NCI-H1417 treated with DMSO at 0.1 percent for 48 hours (cell line): Measurements from ENCODE around the gene MMAA.
"Not testable (repeated sequence)": the region's sequence is repeated elsewhere in the genome, so short reads cannot be mapped to it uniquely, and the experiment has no call there.

Experiments used
- DNase-seq: peaks from one replicate; lab custom pipeline; 2025; lab: John Stamatoyannopoulos, UW

Gene MMAA

DNA sequence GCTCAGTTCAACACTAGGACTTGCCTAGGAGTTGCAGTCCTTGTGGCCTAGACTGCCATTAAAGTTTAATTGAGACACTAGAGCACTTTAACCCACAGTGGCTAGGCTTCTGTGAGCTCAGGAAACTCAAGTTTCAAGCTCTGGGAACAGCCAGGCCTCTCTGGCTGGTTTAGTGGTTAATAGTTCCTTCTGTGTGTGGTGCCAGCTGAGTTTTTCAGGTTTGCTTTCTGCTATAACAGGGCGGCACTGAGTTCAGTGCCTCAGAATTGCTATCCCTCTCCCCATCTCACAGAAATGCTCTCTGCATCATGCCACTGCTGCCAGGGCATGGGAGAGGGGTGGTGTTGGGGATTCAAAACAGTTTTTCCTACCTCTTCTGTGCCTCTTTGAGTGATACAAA lies 15.9 kb downstream of the MMAA start:
- DNase-seq: no peak

DNA sequence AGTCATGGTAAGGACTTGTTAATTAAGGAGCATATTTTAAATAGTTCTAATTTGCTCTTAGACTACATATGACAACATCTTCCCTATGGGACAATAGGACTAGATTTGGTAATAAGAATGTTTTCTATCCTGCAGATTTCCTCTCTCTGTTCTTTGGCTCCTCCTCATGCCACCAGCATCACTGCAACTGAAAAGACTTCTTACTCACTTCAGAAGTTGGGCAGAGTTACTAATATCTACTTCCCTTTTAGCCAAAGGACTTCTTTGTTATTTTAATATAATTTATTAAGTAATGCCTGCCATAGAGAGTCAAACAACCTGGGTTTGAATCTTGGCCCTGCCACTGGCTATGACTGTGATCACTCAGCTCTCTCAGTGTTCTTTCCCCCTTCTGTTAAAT lies 16.4 kb downstream of the MMAA start:
- DNase-seq: no peak

- no peak for DNase-seq
Observed at GRCh38 chr4:145639186-145639698, 20.1 kb downstream of the MMAA start.

GRCh38 chr4:145640236-145640635 lies 21.1 kb downstream of the MMAA start:
- DNase-seq: not testable (repeated sequence)

DNA sequence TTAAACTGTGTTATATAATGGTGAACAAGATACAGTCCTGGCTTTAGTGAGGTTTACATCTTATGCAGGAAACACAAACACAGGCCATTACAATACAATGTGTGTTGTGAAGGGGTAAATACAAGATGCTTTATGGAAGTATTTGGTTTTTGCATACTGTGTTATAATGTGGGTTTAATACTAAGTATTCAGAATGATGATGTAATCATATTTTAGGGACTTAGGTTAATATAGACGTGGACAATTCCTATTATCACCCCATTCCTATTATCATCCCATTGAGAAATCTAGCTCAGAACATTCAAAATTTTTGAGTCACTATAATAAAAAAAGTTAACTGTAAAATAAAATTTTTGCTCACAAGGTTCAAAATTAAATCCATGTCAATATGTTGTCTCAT lies 24.1 kb downstream of the MMAA start:
- DNase-seq: no peak

DNA sequence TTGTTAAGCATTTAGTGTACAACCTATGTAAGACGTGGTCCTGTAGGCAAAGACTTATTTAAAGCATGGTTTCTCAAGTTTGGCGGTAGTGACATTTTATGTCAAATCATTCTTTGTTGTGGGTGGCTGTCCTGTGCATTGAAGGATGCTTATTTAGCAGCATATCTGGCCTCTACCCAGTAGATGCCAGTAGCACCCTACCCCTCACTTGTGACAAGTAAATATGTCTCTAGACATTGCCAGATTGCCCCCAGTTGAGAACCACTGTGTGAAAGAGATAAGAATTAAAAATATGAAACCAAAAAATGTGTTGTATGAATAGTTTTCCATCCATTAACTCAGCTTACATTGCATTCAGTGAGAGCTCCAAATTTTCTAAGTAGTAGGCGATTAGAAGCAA lies 25.5 kb downstream of the MMAA start:
- no peak for DNase-seq

- DNase-seq: no peak
Observed at GRCh38 chr4:145656156-145656555, 37.0 kb downstream of the MMAA start.

- no peak for DNase-seq
Observed at GRCh38 chr4:145660064-145660463, 40.9 kb downstream of the MMAA start.

DNA sequence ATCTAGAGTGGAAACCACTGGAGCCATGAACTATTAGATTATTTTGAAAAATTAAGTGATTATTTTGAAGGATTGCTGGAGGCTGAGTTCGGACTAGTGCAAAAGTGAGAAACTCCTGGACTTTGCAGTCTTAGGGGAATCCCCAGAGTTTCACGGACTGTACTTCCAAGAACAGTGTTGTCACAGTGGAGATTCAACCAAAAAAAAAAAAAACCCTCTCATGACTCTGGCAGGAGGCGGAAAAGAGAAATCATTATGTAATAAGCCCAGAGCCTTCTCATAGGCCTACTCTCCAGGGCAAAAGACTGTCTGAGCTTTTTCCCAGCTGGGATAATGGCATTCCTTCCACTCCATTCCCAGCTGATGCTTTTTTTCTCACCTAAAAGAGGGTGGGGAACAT lies 44.0 kb downstream of the MMAA start:
- DNase-seq: no peak

DNA sequence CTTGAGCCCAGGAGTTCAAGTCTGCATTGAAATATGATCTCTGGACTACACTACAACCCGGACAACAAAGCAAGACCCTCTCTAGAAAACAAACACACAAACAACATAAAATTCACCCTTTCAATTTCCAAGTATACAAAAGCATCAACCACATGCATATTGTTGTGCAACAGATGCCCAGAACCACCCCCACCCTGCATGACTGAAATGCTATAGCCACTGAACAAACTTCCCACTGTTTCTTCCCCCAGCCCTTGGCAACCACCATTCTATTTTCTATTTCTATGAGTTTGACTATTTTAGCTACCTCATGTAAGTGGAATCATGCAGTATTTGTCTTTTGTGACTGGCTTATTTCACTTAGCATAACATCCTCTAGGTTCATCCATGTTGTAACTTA lies 46.6 kb downstream of the MMAA start:
- no peak for DNase-seq

DNA sequence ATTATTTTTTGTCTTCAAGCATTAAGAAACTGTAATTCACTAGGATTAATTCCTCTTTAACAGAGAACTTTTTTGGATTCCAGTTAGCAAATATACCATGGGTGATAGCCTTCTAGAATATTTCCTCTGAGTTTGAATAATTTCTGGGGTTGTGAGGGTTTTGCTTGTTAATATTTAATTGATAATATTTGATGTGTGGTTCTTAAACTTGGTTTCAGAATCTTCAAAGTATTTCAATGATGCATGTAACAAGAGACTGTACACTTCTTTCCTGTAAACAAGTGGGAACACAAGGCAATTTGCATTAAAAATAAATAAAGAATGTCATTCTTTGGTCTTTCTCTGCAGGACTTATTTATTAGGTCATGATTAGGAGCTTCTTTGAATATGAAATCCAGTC lies 51.2 kb downstream of the MMAA start:
- DNase-seq: no peak

GRCh38 chr4:145679520-145679919 lies 60.3 kb downstream of the MMAA start:
- DNase-seq: peak; percentile 47

- DNase-seq: no peak
Observed at GRCh38 chr4:145679991-145680455, 60.8 kb downstream of the MMAA start, which contains the start of gene C4orf51. Gene C4orf51, plus strand, starts transcription at chr4:145680146. Its CDS starts 58 bp downstream, at chr4:145680204.

- DNase-seq: no peak
Observed at GRCh38 chr4:145680902-145681301, 61.7 kb downstream of the MMAA start.

DNA sequence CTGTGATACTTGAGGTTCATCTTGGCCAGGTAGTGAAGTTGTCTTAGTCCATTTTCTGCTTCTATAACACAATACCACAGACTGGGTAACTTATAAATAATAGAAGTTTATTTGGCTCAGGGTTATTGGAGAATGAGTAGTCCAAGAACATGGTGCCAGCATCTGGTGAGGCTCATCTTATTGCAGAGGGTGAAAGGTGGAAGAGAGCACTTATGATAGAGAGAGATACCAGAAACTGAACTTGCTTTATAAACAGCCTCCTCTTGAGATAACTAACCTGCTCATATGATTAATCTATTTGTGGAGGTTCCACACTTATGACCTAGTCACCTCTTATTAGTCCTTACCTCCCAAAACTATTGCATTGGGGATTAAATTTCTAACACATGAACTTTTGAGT lies 62.3 kb downstream of the MMAA start:
- DNase-seq: no peak

DNA sequence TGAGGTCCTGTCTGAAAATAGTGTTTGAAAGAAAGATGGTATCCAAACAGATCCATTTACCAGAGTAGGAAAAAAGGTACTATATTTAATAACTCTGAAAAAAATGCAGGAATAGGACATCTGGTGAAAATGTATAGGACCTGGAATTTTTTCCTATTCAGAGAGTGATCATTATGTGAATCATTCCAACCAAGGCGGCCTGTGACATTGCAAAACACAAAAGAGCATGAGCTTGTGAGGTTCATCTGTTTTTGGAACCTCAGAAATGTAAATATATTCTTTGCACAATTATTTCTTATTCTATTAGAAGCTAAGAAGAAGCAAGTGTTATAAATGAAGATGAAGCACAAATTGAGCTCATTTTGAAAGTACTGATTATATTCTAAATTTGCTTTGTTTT lies 62.8 kb downstream of the MMAA start:
- DNase-seq: no peak

GRCh38 chr4:145686991-145687390 lies 67.8 kb downstream of the MMAA start:
- no peak for DNase-seq

DNA sequence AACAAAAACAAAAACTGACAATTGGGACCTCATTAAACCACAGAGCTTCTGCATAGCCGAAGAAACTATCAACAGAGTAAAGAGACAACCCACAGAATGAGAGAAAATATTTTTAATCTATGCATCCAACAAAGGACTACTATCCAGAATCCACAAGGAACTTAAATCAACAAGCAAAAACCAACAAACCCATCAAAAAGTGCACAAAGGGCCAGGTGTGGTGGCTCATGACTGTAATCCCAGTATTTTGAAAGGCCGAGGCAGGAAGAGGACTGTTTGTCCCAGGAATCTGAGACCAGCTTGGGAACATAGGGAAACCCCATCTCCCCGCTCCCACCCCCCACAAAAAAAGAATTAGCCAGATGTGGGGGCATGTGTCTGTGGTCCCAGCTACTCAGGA lies 71.4 kb downstream of the MMAA start:
- no peak for DNase-seq

DNA sequence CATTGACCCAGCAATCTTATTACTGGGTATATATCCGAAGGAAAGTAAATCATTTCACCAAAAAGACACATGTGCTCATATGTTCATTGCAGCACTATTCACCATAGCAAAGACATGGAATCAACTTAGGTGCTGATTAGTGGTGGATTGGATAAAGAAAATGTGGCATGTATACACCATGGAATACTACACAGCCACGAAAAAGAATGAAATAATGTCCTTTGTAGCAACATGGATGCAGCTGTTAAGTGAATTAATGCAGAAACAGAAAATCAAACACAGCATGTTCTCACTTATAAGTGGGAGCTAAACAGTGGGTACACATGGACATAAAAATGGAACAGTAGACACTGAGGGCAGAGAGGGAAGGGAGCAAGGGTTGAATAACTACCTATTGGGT lies 72.2 kb downstream of the MMAA start:
- DNase-seq: not testable (repeated sequence)

DNA sequence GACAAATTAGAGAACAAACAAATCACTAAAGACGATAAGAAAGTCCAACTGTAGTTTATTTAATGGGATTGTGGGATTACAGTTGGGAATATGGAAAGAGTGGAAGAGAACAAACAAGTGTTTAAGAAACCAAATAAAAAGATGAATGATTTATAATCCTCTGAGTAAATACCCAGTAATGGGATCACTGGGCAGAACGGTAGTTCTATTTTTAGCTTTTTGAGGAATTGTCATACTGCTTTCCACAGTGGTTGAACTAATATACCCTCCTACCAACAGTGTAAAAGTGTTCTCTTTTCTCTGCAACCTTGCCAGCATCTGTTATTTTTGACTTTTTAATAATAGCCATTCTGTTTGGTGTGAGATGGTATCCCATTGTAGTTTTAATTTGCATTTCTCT lies 75.7 kb downstream of the MMAA start:
- DNase-seq: no peak

GRCh38 chr4:145697332-145697731 lies 78.1 kb downstream of the MMAA start:
- no peak for DNase-seq

DNA sequence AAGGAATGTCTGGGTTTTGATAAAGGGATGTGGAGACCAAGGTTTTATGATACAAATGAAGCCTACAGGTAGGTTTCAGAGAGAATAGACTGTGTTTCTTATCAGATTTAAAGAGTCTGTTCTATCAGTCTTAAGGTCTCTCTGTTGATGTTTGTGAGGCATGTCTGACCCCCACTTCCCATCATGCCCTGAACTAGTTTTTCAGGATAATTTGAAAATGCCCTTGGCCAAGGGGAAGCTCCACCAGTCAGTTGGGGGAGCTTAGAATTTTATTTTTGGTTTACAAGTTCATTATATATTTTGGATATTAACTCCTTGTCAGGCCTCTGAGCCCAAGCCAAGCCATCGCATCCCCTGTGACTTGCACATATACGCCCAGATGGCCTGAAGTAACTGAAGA lies 79.3 kb downstream of the MMAA start:
- no peak for DNase-seq

DNA sequence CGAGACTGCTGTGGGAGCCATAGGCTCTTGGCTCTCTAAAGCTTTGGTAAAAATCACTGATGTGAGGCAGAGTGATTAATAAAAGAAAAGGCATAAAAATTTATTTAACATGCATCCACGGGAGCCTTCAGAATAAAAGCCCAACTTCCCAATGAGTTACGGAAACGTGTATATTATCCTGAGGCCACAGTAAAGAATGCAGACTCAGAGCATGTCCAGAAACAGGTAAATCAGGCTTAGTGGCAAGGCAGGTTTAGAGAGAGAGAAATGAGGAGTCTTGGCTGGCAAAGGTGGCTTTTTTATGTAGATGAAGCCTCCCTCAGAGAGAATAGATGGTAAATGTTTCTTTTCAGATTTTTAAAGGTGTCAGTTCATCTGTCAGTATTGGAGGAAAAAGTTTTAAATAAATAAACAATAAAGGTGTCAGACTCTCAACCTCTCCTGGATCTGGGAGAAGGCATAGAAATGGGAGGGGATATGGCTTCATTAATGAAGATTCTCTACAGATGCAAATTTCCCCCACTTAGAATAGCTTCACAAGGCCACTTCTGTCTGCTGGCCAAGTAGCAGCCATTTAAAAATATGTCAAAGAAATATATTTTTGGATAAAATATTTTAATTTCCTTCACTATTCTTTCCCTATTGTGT lies 84.8 kb downstream of the MMAA start:
- no peak for DNase-seq

DNA sequence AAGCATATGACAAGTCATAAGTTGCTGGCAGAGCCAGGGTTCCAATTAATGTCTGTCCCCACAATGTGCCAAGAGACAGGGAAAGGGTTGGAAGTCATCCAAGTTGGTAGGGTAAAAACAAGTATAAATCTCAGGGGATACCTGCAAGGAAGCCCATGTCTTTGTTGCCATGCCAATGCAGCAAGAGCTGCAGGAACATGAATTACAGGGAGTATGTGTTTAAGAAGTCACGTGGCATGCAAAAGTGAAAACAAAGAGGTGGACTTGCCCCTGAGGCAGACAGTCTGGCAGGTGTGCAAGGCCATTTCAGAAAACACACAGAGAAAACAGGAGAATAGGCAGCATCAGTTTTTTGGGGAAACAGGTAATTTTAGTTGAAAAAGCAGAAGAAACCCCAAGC lies 90.2 kb downstream of the MMAA start:
- no peak for DNase-seq
